GM12874 (cell line): Measurements from ENCODE around the gene KIAA1217.

Experiments
- TF ChIP-seq, protein P1 (sequence below): IDR thresholded peaks from 2 replicates; pipeline ENCODE4 v1.5.1; 2011; ENCODE audit warnings: low read depth, mild to moderate bottlenecking, control low read depth, low read length, moderate library complexity; ENCODE audit not compliant: insufficient read depth

Gene KIAA1217

DNA sequence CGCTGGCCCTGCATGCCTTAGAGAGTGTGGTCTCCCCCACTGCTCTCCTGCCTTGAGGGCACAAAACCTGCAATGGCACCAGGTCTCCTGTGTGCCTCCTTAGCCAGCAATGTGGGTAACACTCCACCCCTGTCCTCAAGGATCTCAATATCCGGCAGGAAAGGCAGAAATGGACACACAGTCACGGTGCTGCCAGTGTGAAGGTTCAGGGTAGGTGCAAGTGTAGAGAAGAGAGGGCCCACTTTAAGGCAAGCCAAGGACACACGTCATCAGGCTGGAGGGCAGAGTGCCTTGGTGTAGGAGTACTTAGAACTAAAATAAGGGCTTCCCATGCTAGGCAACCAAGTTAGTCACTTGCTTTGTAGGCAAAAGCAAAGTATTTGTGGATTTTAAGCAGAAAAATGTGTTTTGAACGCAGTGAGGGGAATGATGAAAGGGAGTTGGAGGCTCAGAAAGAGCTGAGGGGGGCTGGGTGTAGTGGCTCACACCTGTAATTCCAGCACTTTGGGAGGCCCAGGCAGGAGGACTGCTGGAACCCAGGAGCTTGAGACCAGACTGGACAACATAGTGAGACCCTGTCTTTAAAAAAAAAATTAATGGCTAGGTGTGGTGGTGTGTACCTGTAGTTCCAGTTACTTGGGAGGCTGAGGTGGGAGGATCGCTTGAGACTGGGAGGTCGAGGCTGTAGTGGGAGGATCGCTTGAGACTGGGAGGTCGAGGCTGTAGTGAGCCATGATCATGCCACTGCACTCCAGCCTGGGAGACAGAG lies 361.9 kb downstream of the KIAA1217 start:
- TF ChIP-seq, protein P1, sequence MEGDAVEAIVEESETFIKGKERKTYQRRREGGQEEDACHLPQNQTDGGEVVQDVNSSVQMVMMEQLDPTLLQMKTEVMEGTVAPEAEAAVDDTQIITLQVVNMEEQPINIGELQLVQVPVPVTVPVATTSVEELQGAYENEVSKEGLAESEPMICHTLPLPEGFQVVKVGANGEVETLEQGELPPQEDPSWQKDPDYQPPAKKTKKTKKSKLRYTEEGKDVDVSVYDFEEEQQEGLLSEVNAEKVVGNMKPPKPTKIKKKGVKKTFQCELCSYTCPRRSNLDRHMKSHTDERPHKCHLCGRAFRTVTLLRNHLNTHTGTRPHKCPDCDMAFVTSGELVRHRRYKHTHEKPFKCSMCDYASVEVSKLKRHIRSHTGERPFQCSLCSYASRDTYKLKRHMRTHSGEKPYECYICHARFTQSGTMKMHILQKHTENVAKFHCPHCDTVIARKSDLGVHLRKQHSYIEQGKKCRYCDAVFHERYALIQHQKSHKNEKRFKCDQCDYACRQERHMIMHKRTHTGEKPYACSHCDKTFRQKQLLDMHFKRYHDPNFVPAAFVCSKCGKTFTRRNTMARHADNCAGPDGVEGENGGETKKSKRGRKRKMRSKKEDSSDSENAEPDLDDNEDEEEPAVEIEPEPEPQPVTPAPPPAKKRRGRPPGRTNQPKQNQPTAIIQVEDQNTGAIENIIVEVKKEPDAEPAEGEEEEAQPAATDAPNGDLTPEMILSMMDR: no peak

GRCh38 chr10:24571870-24572450 lies 363.0 kb downstream of the KIAA1217 start:
- TF ChIP-seq, protein P1: no peak

- TF ChIP-seq, protein P1: no peak
Measured at GRCh38 chr10:24574161-24574560, 365.2 kb downstream of the KIAA1217 start.

DNA sequence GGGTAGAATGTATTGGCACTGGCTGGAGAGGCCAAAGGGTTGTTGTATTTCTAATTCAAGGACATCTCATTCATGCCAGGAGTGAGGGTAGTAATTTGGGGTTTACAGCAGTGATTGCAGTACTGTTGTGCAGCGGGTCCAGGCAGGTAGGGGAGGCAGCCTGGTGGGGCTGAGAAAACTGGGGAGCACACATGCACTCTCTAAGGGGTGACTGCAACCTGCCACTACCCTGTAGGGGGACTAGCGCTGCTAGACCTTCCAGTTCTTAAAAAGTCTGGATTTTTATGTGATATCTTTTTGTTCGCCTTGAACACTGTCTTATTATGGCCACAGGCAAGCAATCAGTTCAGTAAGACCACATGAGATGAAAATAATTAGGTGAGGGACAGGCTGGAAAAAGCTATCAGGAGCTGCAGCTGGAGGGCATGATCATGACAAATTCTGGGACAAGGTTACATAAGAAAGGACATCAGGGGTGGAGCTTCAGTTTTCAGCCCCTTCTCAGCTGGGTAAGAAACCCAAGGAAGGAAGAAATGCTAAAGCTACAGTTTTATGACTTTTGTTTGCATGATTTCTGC lies 365.7 kb downstream of the KIAA1217 start:
- TF ChIP-seq, protein P1: no peak

DNA sequence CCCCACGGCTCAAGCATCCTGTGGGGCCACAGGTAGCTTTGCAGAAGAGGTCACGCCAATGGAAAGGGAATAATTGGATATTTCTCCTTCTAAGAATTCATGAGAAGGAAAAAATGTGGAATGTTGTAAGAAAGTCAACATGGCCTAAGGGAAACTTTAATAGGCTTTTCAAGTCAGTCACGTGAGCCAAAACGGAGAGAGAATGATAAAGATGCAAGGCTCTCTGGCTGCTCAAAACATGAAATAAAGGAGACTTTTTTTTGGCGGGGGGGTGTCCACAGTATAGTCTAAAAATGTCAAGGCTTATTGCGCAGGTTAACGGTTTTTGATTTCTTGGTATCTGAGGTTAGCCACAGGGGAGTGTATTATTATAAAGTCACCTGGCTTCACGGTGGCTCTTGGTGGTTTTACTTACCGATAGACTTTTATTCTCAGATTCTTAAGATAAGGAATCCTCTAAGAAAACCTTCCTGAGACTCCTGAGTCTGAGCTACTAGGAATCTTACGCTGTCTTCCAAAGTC lies 366.6 kb downstream of the KIAA1217 start:
- TF ChIP-seq, protein P1: no peak

- TF ChIP-seq, protein P1: no peak
Measured at GRCh38 chr10:24579448-24579847, 370.5 kb downstream of the KIAA1217 start.

DNA sequence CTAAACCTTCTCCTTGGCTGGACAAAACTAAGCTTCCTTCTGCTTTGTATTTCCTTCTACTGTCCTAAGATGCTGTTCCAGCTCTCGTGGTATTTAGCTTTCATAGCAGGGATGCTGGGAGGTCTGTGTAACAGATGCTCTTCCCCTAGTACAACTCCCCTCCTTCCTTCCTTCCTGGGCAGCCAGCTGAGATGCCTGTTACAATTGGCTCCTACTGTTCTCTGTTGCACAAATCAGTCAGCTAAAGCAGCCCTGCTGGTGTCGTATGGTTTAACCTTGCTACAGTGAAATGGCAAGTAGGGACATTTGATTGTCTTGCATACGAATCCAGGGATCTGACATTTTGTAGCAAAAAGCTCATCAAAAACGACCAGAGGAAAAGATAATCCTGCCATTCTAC lies 371.0 kb downstream of the KIAA1217 start:
- TF ChIP-seq, protein P1: no peak
